A549 (cell line): ENCODE data around the gene HIPK3.

Experiments used
- BHLHE40 ChIP-seq: IDR thresholded peaks from 2 replicates; pipeline ENCODE4 v1.6.1; 2012; ENCODE audit warnings: low read depth, low read length, inconsistent platforms
- CBX2 ChIP-seq: fragments of 200-600 bp; sonication (generic); IDR thresholded peaks from 2 replicates; pipeline ENCODE4 v1.6.1; 2016; ENCODE audit warnings: low read depth, mild to moderate bottlenecking, borderline replicate concordance
- CEBPB ChIP-seq, 2 experiments: fragments of >200 bp in 1 of 2; sonication (Bioruptor Twin) in 1 of 2; formaldehyde crosslinking in 1 of 2; IDR thresholded peaks; 2 replicates each; pipeline ENCODE4 v1.6.1; 2012 to 2016
- HDAC2 ChIP-seq: fragments of 200-600 bp; sonication (generic); IDR thresholded peaks from 2 replicates; pipeline ENCODE4 v1.6.1; 2016
- JUN ChIP-seq, 2 experiments: fragments of >200 bp; sonication (Bioruptor Twin); formaldehyde crosslinking; IDR thresholded peaks; 2 replicates in 1 of 2; 3 replicates in 1 of 2; pipeline ENCODE4 v1.6.1; 2016 to 2017
- MAFK ChIP-seq: fragments of 450-650 bp; IDR thresholded peaks from 2 replicates; pipeline ENCODE4 v1.6.1; 2014; ENCODE audit not compliant: partially characterized antibody
- POLR2A ChIP-seq: IDR thresholded peaks from 2 replicates; pipeline ENCODE4 v1.6.1; 2012; ENCODE audit warnings: mild to moderate bottlenecking, low read length
- RAD21 ChIP-seq, 2 experiments: fragments of >200 bp in 1 of 2; sonication (Bioruptor Twin) in 1 of 2; formaldehyde crosslinking in 1 of 2; IDR thresholded peaks in 1 of 2; conservative IDR thresholded peaks in 1 of 2; 2 replicates in 1 of 2; 3 replicates in 1 of 2; pipeline ENCODE4 v1.6.1; 2012 to 2018; ENCODE audit warnings: inconsistent platforms in 1 of 2
- TFCP2L1 ChIP-seq: fragments of 250-450 bp; sonication (Bioruptor Pico); IDR thresholded peaks from 2 replicates; pipeline ENCODE4 v1.5.0; 2021; ENCODE audit warnings: mild to moderate bottlenecking
- TF ChIP-seq, protein P1 (sequence below): fragments of >200 bp; sonication (Bioruptor Twin); formaldehyde crosslinking; IDR thresholded peaks from 3 replicates; pipeline ENCODE4 v1.5.1; 2016
- TF ChIP-seq, protein P2 (sequence below): IDR thresholded peaks from 2 replicates; pipeline ENCODE4 v1.6.1; 2012

DNA sequence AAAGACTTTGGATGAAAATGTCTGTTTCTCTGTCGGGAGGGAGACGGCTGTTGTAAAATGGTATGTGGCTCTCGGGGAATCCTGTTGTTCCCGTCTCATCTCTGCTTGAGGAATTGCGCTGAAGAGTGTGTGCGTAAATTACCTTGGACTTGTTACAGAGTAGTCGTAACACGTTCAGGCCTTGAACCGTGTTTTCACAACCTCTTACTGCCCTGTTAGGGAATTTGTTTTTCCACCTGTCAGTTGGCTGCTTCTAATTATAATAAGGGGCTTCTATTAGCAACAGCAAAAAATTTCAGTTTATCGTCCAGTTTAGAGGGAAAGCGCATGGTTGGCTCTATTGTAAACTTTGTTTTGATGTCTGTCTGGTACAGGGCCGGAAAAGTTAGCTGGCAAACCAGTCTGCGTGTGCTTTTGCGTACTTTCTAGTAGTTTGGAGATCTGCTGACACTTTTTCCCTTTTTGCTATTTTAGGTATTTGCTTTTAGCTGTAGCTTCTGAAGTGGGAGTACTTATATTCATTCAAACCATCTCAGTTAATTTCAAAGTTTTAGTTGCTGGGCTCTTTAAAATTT is 1.5 kb downstream of the HIPK3 start:
- no peak for TF ChIP-seq TFCP2L1 (CRISPR knock-in tag)
- TF ChIP-seq, protein P1, sequence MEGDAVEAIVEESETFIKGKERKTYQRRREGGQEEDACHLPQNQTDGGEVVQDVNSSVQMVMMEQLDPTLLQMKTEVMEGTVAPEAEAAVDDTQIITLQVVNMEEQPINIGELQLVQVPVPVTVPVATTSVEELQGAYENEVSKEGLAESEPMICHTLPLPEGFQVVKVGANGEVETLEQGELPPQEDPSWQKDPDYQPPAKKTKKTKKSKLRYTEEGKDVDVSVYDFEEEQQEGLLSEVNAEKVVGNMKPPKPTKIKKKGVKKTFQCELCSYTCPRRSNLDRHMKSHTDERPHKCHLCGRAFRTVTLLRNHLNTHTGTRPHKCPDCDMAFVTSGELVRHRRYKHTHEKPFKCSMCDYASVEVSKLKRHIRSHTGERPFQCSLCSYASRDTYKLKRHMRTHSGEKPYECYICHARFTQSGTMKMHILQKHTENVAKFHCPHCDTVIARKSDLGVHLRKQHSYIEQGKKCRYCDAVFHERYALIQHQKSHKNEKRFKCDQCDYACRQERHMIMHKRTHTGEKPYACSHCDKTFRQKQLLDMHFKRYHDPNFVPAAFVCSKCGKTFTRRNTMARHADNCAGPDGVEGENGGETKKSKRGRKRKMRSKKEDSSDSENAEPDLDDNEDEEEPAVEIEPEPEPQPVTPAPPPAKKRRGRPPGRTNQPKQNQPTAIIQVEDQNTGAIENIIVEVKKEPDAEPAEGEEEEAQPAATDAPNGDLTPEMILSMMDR = no peak
- TF ChIP-seq, protein P2, sequence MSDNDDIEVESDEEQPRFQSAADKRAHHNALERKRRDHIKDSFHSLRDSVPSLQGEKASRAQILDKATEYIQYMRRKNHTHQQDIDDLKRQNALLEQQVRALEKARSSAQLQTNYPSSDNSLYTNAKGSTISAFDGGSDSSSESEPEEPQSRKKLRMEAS = no peak
- no peak for TF ChIP-seq POLR2A
- TF ChIP-seq CEBPB (IDR thresholded peaks at IDR 0.05) = no peak
- no peak for TF ChIP-seq BHLHE40
- no peak for TF ChIP-seq HDAC2
- TF ChIP-seq MAFK = no peak
- no peak; a peak in 1 of 5 replicates for TF ChIP-seq JUN (IDR thresholded peaks at IDR 0.05)
- no peak for TF ChIP-seq CBX2
- TF ChIP-seq RAD21 (conservative IDR thresholded peaks at IDR 0.05 in 1 of 2, IDR thresholded peaks at IDR 0.05 in 1 of 2) = no peak
